Measurements from ENCODE around the gene TATDN2. TPM values are rescaled to one million over a fixed set of nuclear protein-coding genes. Genes with fewer than 3 reads are reported as not detected.

The TATDN2 gene
- total RNA-seq, result 29.9 to 41.5 TPM (median 31.8 TPM) in 3 replicates
- long read RNA-seq, full-length matches to known transcripts, result 7 of 18 reads
- long read RNA-seq, partial matches to known transcripts, result 9 of 18 reads
- long read RNA-seq, other reads (novel, unspliced or antisense), result 2 of 18 reads

- H3K4me1 Mint-ChIP-seq (ENCODE audit: low read depth), result peaks cover 31% of the 10 kb centered on the region
- peak; percentile 98 for DNase-seq (ENCODE audit: low spot score)
- peak; percentile 40 for TF ChIP-seq CTCF (IDR thresholded peaks at IDR 0.05)
- H3K9me3 Mint-ChIP-seq (ENCODE audit: low read depth), result peaks cover 12% of the 10 kb centered on the region
- peak within 1 kb of the TSS; percentile 90 for H3K27ac Mint-ChIP-seq (ENCODE audit: unreplicated experiment)
- no peaks in the 10 kb centered on the region for H3K27me3 Mint-ChIP-seq (ENCODE audit: low read depth)
- H3K36me3 Mint-ChIP-seq (ENCODE audit: low read depth), result peaks cover 20% of the 10 kb centered on the region
- peak within 1 kb of the TSS; percentile 90 for H3K4me3 Mint-ChIP-seq (ENCODE audit: unreplicated experiment)
Observed at GRCh38 chr3:10248184-10248983, at the start of gene TATDN2. TATDN2 (plus strand) TSS chr3:10248459; CDS start chr3:10249201, 742 bp downstream.

- H3K36me3 Mint-ChIP-seq (ENCODE audit: low read depth), result no peaks in the 10 kb centered on the region
- no peaks in the 10 kb centered on the region for H3K27me3 Mint-ChIP-seq (ENCODE audit: low read depth)
- DNase-seq (ENCODE audit: low spot score), result no peak
- no peak for TF ChIP-seq CTCF (IDR thresholded peaks at IDR 0.05)
- peaks cover 35% of the 10 kb centered on the region for H3K4me1 Mint-ChIP-seq (ENCODE audit: low read depth)
- peak overlapping the region; percentile 67 for H3K27ac Mint-ChIP-seq (ENCODE audit: unreplicated experiment)
- H3K4me3 Mint-ChIP-seq (ENCODE audit: unreplicated experiment), result no peak overlapping the region
- no peaks in the 10 kb centered on the region for H3K9me3 Mint-ChIP-seq (ENCODE audit: low read depth)
Observed at GRCh38 chr3:10198761-10199649, 49.3 kb upstream of the TATDN2 start.

GRCh38 chr3:10204921-10205320 is 43.3 kb upstream of the TATDN2 start:
- no peaks in the 10 kb centered on the region for H3K9me3 Mint-ChIP-seq (ENCODE audit: low read depth)
- H3K36me3 Mint-ChIP-seq (ENCODE audit: low read depth), result no peaks in the 10 kb centered on the region
- H3K4me1 Mint-ChIP-seq (ENCODE audit: low read depth), result peaks cover 20% of the 10 kb centered on the region
- H3K4me3 Mint-ChIP-seq (ENCODE audit: unreplicated experiment), result no peak overlapping the region
- no peaks in the 10 kb centered on the region for H3K27me3 Mint-ChIP-seq (ENCODE audit: low read depth)
- no peak for TF ChIP-seq CTCF (IDR thresholded peaks at IDR 0.05)
- H3K27ac Mint-ChIP-seq (ENCODE audit: unreplicated experiment), result peak overlapping the region; percentile 90
- DNase-seq (ENCODE audit: low spot score), result no peak

- Mint-ChIP-seq H3K4me1 (ENCODE audit: low read depth) (peaks cover 20% of the 10 kb centered on the region), H3K4me3 (ENCODE audit: unreplicated experiment) (no peak overlapping the region), H3K27ac (ENCODE audit: unreplicated experiment) (peak overlapping the region; percentile 90)
Observed at GRCh38 chr3:10205451-10206165, 42.7 kb upstream of the TATDN2 start.

More at GRCh38 chr3:10205451-10206165, 42.7 kb upstream of the TATDN2 start:
- H3K27me3 Mint-ChIP-seq (ENCODE audit: low read depth), result no peaks in the 10 kb centered on the region
- peak; percentile 26 for TF ChIP-seq CTCF (IDR thresholded peaks at IDR 0.05)
- no peaks in the 10 kb centered on the region for H3K9me3 Mint-ChIP-seq (ENCODE audit: low read depth)
- no peaks in the 10 kb centered on the region for H3K36me3 Mint-ChIP-seq (ENCODE audit: low read depth)
- DNase-seq (ENCODE audit: low spot score), result no peak

All from chondrocyte (in vitro differentiated cells).